GM23248 (cell line): ENCODE measurements around the gene DUSP28. TPM values are rescaled to one million over a fixed set of nuclear protein-coding genes. Genes with fewer than 3 reads are reported as not detected.

Experiments used
- DNase-seq: peaks from one replicate; pipeline ENCODE4 v3.0.0-alpha.2; 2015
- H2AFZ ChIP-seq: fragments of 200-600 bp; sonication (generic); 2 replicates; pipeline ENCODE4 v1.6.1; 2016; ENCODE audit warnings: antibody characterized with exemption
- H3F3A ChIP-seq: fragments of 200-600 bp; sonication (generic); 2 replicates; pipeline ENCODE4 v1.6.1; 2016; ENCODE audit warnings: mild to moderate bottlenecking, antibody characterized with exemption, mixed run types; ENCODE audit not compliant: insufficient read depth
- H3K27ac ChIP-seq: fragments of 200-600 bp; sonication (generic); 2 replicates; pipeline ENCODE4 v1.5.1; 2016; ENCODE audit warnings: mild to moderate bottlenecking
- H3K27me3 ChIP-seq: fragments of 200-600 bp; sonication (generic); replicated peaks from 2 replicates; pipeline ENCODE4 v1.6.1; 2016; ENCODE audit warnings: mild to moderate bottlenecking; ENCODE audit not compliant: insufficient read depth
- H3K36me3 ChIP-seq: fragments of 200-600 bp; sonication (generic); 2 replicates; pipeline ENCODE4 v1.6.1; 2016; ENCODE audit warnings: low read depth, mild to moderate bottlenecking
- H3K4me1 ChIP-seq: fragments of 200-600 bp; sonication (generic); 2 replicates; pipeline ENCODE4 v1.6.1; 2016; ENCODE audit warnings: mild to moderate bottlenecking; ENCODE audit not compliant: insufficient read depth
- H3K4me2 ChIP-seq: fragments of 200-600 bp; sonication (generic); one replicate; pipeline ENCODE4 v1.6.1; 2016; ENCODE audit warnings: mild to moderate bottlenecking; ENCODE audit not compliant: unreplicated experiment
- H3K4me3 ChIP-seq: fragments of 200-600 bp; sonication (generic); 2 replicates; pipeline ENCODE4 v1.5.1; 2016; ENCODE audit warnings: mild to moderate bottlenecking
- H3K79me2 ChIP-seq: fragments of 200-600 bp; sonication (generic); 2 replicates; pipeline ENCODE4 v1.6.1; 2016; ENCODE audit warnings: mild to moderate bottlenecking; ENCODE audit not compliant: insufficient read depth
- H3K9ac ChIP-seq: fragments of 200-600 bp; sonication (generic); 2 replicates; pipeline ENCODE4 v1.6.1; 2016; ENCODE audit warnings: mild to moderate bottlenecking
- H3K9me2 ChIP-seq: fragments of 200-600 bp; sonication (generic); 2 replicates; pipeline ENCODE4 v1.6.1; 2016; ENCODE audit warnings: mixed run types, mild to moderate bottlenecking, moderate library complexity; ENCODE audit not compliant: insufficient read depth
- H3K9me3 ChIP-seq: fragments of 200-600 bp; sonication (generic); one replicate; pipeline ENCODE4 v1.6.1; 2017; ENCODE audit warnings: low read depth
- H4K20me1 ChIP-seq: fragments of 200-600 bp; sonication (generic); 2 replicates; pipeline ENCODE4 v1.6.0; 2016; ENCODE audit not compliant: insufficient read depth
- EZH2 ChIP-seq: fragments of 200-600 bp; sonication (generic); IDR thresholded peaks from 2 replicates; pipeline ENCODE4 v1.6.1; 2018; ENCODE audit warnings: antibody characterized with exemption, mild to moderate bottlenecking; ENCODE audit not compliant: insufficient read depth, poor library complexity, severe bottlenecking
- EZH2phosphoT487 ChIP-seq: fragments of 200-600 bp; sonication (generic); IDR thresholded peaks from 2 replicates; pipeline ENCODE4 v1.6.1; 2018; ENCODE audit warnings: antibody characterized with exemption, moderate library complexity, mild to moderate bottlenecking, low read depth; ENCODE audit not compliant: insufficient read depth
- WGBS, 2 experiments: methylation state at CpG; one replicate each; pipeline ENCODE4 v1.1.6; 2015 to 2017; ENCODE audit warnings: low lambda C conversion rate in 2 of 2, low coverage in 1 of 2; ENCODE audit errors: missing lambda C conversion rate in 2 of 2; 5-methylcytosine and 5-hydroxymethylcytosine counted together
- in situ Hi-C: fragments of 300-500 bp; cut with MboI; formaldehyde crosslinking; loops from 2 replicates; pipeline ENCODE4 v1.15.0; 2020
- polyA plus RNA-seq: library from polyadenylated mRNA; unstranded; fragments of >200 nt; fragmentation: Nextera tagmentation; extraction: Ambion mirVana; gene quantifications from 2 replicates; pipeline ENCODE4 v1.2.1, GENCODE V29; 2016
- total RNA-seq: library from RNA; depleted of rRNA; stranded (reverse); fragments of >200 nt; shearing (Covaris generic); gene quantifications from 2 replicates; pipeline ENCODE4 v1.2.3, GENCODE V29; 2014

The DUSP28 gene
- total and polyA plus RNA-seq, 2 experiments from 2014 or later = 3.2 to 4.9 TPM

DNA sequence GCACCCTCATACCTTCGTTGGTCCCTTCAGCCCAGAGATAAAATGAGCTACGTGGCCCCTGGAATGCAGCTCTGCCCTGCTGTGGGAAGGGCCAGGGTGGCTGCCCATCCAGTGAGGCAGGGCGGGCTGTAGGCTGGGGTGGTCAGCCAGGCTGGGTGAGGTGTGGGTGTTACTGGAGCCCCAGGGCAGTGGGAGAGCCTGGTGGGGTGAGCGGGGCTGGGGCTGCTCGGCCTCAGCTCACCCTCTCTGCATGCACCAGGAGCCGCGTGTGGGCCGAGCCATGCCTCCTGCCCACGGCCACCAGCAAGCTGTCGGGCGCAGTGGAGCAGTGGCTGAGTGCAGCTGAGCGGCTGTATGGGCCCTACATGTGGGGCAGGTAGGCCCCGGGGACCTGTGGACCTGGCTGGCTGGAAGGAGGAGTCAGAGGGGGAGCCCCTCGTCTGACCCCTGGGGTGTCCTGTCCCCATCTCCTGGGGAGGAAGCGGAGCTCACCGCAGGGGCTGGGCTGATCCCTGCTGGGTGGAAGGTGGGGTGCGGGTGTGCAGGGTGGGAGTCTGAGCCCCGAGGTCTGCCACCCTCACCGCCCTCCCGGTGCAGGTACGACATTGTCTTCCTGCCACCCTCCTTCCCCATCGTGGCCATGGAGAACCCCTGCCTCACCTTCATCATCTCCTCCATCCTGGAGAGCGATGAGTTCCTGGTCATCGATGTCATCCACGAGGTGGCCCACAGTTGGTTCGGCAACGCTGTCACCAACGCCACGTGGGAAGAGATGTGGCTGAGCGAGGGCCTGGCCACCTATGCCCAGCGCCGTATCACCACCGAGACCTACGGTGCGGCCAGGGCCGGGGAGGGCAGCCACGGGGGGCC, 13.6 kb downstream of the DUSP28 start:
- TF ChIP-seq EZH2phosphoT487 = no peak
- no peak for TF ChIP-seq EZH2
- in situ Hi-C loops = no loop called here
- H3K27ac ChIP-seq = no peak overlapping the region

DNA sequence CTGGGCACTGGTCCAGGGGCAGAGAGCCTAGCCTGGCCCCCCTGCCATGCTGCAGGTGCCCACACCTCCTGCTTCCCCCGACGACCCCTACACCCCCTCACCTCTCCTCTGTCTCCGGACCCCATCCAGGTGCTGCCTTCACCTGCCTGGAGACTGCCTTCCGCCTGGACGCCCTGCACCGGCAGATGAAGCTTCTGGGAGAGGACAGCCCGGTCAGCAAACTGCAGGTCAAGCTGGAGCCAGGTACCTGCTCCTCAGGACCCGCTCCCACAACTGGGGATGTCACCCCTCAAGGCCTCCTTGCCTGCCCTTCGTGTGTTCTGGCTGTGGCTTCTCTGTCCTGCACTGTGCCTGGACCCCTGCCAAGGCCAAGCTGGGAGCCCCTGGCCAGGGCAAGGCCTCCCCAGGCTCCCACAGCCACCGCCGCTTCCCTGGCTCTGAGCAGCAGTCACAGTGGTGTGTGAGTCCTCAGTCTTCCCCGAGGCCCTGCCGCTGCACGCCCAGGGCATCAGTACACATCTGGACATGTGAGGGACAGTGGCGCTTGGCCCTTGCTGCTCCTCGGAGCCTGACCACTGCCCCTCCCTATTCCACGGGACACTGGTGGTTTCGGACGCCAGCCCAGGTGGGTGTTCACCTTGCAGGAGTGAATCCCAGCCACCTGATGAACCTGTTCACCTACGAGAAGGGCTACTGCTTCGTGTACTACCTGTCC, 14.4 kb downstream of the DUSP28 start:
- no peaks in the 10 kb centered on the region for H3K27me3 ChIP-seq
- 79 to 80% methylated on average over 19 to 21 of the region's 21 CpGs for WGBS, 2 experiments
- H2AFZ ChIP-seq = no peak overlapping the region
- in situ Hi-C loops = no loop called here
- H3K9ac ChIP-seq = no peak overlapping the region
- no peak overlapping the region for H3K4me3 ChIP-seq
- no peaks in the 10 kb centered on the region for H4K20me1 ChIP-seq
- H3K9me2 ChIP-seq = no peaks in the 10 kb centered on the region
- no peaks in the 10 kb centered on the region; the same call in 1 of the 2 replicates for H3K36me3 ChIP-seq
- DNase-seq = no peak
- no peaks in the 10 kb centered on the region for H3K9me3 ChIP-seq
- peaks cover 4% of the 10 kb centered on the region; the same call in 1 of the 2 replicates for H3F3A ChIP-seq
- no peak overlapping the region for H3K4me2 ChIP-seq
- TF ChIP-seq EZH2 (no peak), EZH2phosphoT487 (no peak)
- peaks cover 29% of the 10 kb centered on the region for H3K79me2 ChIP-seq
- H3K4me1 ChIP-seq = peaks cover 2% of the 10 kb centered on the region
- H3K27ac ChIP-seq = no peak overlapping the region

More for the DNA sequence above, 13.6 kb downstream of the DUSP28 start:
- Histone ChIP-seq H3K9ac (no peak overlapping the region), H3F3A (no peaks in the 10 kb centered on the region), H3K4me1 (peaks cover 4% of the 10 kb centered on the region; the same call in 1 of the 2 replicates), H3K9me3 (no peaks in the 10 kb centered on the region), H3K36me3 (no peaks in the 10 kb centered on the region; the same call in 1 of the 2 replicates), H3K79me2 (peaks cover 25% of the 10 kb centered on the region; the same call in 1 of the 2 replicates), H2AFZ (no peak overlapping the region), H4K20me1 (no peaks in the 10 kb centered on the region), H3K9me2 (no peaks in the 10 kb centered on the region), H3K27me3 (no peaks in the 10 kb centered on the region), H3K4me2 (no peak overlapping the region), H3K4me3 (no peak overlapping the region)
- DNase-seq = no peak
- 93 to 94% methylated on average over 23 to 35 of the region's 37 CpGs for WGBS, 2 experiments

DNA sequence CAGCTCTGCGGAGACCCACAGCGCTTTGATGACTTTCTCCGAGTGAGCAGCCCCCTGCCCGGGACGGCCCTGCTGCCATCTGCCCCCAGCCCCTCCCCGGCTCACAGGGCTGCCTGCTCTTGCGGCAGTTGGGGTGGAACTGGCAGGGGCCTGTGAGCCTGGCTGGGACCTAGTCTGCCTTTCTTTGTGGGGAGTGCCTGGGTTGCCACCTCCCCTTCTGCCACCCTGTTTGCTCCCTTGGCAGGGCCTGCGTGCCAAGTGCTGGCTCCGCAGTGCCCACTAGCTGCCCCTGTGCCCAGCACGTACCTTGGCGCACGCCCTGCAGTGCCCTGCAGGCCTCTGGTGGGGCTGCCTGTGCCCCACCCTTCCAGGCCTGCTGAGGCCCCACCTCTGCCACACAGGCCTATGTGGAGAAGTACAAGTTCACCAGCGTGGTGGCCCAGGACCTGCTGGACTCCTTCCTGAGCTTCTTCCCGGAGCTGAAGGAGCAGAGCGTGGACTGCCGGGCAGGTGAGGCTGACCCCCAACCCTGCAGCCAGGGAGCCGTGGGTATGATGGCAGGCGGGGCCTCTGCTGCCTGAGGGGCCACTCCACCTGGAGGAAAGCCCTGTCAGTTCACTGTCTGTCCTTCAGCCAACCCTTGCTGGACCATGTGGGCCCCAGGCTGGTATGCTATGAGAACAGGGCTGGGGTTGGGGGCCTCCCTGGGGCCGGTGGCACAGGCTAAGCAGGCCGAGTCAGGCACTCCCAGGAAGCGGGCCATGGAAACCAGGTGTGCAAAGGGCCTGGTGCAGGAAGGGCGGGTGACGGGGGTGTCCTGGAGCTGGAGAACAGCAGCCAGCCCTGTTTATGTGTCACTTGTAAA, 15.2 kb downstream of the DUSP28 start:
- Histone ChIP-seq H3K4me2 (no peak overlapping the region), H2AFZ (no peak overlapping the region), H3K9me2 (no peaks in the 10 kb centered on the region), H3K27me3 (no peaks in the 10 kb centered on the region), H3K36me3 (no peaks in the 10 kb centered on the region; the same call in 1 of the 2 replicates), H3F3A (peaks cover 8% of the 10 kb centered on the region; the same call in 1 of the 2 replicates), H3K4me1 (peaks cover 8% of the 10 kb centered on the region), H3K79me2 (peaks cover 29% of the 10 kb centered on the region), H3K9ac (no peak overlapping the region), H3K4me3 (no peak overlapping the region), H4K20me1 (no peaks in the 10 kb centered on the region; the same call in 1 of the 2 replicates), H3K9me3 (no peaks in the 10 kb centered on the region), H3K27ac (no peak overlapping the region)
- TF ChIP-seq EZH2 = no peak
- TF ChIP-seq EZH2phosphoT487 = no peak
- no peak for DNase-seq
- in situ Hi-C loops = no loop called here
- 86 to 90% methylated on average over 18 to 21 of the region's 23 CpGs for WGBS, 2 experiments

DNA sequence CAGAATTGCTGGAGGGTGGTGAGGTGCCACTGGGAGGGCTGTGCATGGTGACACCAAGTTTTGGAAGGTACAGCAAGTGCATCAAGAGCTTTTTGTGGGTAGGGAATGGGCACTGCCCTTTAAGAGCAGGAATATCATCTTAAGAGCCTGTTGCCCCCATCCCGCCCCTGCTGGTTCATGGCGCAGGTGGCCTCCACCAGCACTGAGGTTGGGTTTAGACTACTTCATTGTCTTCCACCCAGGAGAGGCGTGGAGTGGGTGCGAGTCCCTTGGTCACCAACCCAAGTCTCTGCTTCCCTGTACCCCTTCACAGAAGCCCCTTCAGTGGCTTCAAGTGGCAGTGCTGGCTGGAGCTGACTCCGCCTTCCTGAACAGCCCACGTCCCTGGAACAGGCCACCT, 15.9 kb downstream of the DUSP28 start:
- Histone ChIP-seq H3K9me3 (no peaks in the 10 kb centered on the region), H3K27me3 (no peaks in the 10 kb centered on the region), H3K9me2 (no peaks in the 10 kb centered on the region), H3K36me3 (no peaks in the 10 kb centered on the region; the same call in 1 of the 2 replicates), H4K20me1 (no peaks in the 10 kb centered on the region; the same call in 1 of the 2 replicates), H3K4me3 (no peak overlapping the region), H2AFZ (no peak overlapping the region), H3K4me1 (peaks cover 10% of the 10 kb centered on the region), H3F3A (peaks cover 15% of the 10 kb centered on the region), H3K4me2 (no peak overlapping the region), H3K79me2 (peaks cover 36% of the 10 kb centered on the region), H3K9ac (no peak overlapping the region), H3K27ac (no peak overlapping the region)
- no peak for TF ChIP-seq EZH2
- no peak for TF ChIP-seq EZH2phosphoT487
- in situ Hi-C loops = no loop called here
- 81 to 89% methylated on average over 6 of the region's 6 CpGs for WGBS, 2 experiments
- DNase-seq = no peak
